Measurements from ENCODE around the gene MINDY3.
"Not testable (repeated sequence)": the region's sequence is repeated elsewhere in the genome, so short reads cannot be mapped to it uniquely, and the experiment has no call there.

Gene MINDY3

DNA sequence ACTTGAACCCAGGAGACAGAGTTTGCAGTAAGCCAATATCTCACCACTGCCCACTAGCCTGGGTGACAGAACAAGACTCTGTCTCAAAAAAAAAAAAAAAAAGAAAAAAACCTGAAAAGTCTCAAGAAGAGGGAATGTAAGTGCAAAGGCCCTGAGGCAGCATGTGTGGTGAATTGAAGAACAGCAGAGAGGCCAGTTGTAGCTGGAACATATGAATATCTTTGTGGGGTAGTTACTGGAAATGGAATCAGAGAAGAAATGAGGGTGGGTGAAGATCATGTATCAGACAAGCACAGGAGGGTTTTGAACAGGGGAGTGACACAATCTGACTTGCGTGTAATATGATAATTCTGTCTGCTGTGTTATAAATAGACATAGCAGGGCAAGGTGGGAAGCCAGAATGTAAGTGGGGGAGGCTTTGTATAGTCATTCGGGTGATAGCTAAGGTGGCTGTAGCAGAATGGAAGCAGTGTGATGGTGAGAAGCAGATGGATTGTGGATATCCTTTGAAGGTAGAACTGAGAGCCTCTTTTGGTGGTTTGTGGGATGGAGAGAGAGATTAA is 95.3 kb downstream of the MINDY3 start:
- DNase-seq = no peak

DNA sequence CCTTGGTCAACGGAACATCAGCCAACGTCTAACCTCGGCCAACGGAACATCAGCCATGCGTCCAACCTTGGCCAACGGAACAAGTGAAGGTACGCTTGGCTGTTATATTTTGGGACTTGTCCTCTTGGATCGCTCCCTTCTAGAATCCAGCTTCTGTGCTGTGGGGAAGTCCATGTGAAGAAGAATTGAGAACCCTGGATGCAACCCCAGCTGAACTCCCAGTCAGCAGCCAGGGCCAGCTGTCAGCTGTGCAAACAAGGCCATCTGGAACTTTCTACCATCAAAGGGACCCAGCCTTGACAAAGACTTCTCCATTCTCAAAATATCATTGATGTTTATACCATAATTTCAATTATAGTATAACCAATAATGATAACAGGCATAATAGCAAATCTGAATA is 97.3 kb downstream of the MINDY3 start:
- no peak for DNase-seq

DNA sequence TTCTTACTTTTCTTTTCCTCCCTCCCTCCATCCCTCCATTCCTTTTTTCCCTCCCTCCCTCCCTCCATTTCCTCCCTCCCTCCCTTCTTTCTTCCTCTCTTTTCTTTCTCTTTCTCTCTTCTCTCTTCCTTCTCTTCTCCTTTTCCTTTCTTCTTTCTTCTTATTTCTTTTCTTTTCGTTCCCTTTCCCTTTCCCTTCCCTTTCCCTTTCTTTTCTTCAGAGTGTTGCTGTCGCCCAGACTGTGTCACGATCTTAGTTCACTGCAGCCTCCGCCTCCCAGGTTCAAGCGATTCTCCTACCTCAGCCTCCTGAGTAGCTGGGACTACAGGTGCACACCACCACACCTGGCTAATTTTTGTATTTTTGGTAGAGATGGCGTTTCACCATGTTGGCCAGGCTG is 98.1 kb downstream of the MINDY3 start:
- not testable (repeated sequence) for DNase-seq

DNA sequence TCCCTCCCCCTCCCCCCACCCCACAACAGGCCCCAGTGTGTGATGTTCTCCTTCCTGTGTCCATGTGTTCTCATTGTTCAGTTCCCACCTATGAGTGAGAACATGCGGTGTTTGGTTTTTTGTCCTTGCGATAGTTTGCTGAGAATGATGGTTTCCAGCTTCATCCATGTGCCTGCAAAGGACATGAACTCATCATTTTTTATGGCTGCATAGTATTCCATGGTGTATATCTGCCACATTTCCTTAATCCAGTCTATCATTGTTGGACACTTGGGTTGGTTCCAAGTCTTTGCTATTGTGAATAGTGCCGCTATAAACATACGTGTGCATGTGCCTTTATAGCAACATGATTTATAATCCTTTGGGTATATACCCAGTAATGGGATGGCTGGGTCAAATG is 99.1 kb downstream of the MINDY3 start:
- not testable (repeated sequence) for DNase-seq

DNA sequence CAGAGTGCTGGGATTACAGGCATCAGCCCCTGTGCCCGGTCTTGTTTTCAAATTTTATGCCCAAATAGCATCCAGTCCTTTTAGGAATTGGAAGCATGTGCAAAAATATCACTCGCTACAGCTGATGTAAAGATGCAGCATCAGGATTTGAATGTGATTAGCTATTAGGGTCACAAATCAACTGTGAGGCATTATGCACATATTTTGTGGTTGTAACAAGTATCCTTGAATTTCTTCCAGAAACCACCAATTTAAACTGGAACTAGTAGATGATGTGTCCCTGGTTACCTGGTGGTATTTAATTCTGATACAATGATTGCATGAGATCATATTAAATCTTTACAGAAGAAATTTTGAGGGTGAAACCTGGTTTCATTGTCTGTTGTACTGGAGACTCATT is 99.6 kb downstream of the MINDY3 start:
- DNase-seq = no peak

DNA sequence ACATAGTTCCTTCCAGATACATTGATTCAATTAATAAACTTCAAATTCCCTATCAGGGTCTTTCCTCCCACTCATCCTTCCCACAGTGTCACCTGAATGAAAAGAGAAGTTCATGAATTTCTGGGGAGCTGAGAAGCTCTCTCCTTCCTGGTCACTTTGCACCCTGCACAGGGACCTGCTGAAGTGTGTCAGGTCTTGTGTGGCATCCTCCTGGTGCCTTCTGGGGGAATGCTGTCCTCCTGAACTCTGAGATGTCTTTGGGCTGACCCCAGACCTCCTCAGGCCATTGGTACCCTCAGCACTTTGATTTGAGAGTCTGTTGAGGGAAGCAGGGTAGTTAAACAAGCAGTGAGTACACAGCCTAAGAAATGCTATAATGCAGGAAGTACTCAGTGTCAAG is 101.0 kb downstream of the MINDY3 start:
- DNase-seq = no peak

DNA sequence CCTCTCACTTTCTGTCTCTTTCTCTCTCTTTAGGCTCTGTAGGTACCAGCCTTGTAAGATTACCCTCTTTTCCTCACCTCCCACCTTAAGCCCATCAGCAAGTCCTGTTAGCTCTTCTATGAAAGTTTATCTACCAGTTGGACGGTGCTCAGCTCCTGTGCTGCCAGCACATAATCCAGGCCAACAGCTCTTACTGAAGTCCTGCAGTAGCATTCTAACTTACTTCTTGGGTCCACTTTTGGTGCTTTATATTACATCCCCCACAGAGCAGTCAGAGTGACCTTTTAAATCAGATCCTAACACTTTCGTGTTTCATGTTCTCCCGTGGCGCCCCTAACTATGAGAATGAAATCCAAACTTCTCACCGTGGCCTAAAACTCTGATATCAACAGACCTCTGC is 101.7 kb downstream of the MINDY3 start:
- no peak for DNase-seq

DNA sequence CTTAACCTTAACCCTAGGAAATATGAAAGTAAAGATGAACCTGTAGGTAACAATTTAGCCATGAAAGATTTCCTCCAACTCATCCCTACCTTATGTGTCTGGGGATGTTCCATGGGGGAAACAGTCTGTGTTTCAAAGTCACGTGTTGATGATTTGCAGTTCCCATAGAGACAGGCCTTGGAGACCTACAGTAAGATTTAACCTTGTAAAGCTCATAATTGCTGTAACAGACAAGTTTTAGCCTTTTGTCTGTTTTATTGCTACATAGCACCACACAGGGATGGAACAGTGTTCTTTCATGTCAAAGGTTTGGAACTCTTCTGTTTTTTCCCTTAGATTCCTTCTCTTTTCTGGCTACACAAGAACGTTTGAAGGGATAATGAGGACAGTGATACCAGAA is 105.4 kb downstream of the MINDY3 start:
- DNase-seq = no peak

DNA sequence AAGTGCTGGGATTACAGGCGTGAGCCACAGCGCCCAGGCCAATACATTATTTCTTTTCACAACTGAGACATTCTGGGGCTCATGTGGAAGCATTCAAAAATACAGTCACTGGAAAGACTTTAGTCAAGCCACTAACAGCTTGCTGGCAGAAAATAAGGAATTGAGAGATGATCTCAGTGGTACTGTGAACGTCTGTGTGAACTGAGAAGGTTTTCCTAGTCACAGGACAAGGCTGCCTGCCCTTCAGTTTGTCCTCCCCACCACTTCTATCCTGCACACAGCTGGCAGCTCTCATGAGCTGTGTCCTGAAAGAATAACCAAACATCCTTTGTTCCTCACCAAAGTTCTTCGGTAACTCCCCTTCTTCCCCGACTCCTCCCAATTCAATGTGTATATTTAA is 109.3 kb downstream of the MINDY3 start:
- no peak for DNase-seq

DNA sequence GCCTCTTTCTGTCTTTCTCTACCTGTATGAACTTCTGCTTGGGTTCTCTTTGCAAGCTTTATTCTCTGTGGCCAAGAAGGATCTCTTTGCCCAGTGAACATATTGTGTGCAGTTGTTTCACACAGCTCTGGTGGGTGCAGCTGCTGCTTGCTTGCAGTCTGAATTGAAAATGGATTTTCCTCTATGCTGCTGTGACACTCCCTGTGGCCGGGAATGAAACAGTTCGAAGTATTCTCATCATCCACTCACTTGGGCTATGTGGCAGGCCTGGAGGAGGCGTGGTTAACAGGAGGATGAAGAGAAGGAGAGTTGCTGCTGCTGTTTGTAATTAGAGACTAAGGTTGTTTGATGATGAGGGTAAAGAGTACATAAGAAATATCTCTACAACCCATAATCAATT is 112.2 kb downstream of the MINDY3 start:
- no peak for DNase-seq

DNA sequence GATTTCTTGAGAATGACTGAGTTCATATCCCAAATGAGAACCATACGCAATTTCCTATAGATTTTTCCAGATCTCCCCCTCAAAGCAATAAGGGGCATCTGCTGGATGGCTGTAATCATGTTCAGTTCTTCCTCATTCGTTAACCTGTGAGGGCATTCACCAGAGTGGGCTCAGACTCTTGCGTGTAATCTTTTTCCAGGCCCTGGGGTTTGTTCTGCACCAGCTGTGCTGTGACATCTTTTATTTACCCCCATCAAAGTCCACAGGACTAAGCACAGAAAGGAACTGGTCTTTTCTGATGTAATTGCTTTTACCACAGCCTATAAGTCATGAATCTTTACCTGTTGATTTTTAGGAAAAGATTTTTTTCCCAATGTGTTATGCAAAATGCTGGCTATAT is 112.7 kb downstream of the MINDY3 start:
- DNase-seq = no peak

DNA sequence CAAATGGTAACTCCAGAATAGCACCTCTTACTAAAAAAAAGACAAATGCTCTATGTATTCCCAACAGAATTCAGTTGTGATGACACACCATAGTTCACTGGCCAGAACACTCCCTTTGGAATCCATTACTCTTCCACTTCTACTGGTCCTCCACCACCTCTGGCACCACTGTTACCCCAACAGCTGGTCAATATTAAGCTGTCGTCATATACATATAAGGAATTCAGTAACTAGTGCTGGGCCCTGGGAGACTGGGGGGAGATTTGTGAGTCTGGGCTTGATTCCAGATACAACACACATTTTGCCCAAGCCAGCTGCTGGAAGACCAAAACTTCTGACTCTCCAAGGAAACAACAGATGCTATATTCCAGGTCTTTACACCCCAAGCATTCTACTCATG is 114.6 kb downstream of the MINDY3 start:
- DNase-seq = no peak

DNA sequence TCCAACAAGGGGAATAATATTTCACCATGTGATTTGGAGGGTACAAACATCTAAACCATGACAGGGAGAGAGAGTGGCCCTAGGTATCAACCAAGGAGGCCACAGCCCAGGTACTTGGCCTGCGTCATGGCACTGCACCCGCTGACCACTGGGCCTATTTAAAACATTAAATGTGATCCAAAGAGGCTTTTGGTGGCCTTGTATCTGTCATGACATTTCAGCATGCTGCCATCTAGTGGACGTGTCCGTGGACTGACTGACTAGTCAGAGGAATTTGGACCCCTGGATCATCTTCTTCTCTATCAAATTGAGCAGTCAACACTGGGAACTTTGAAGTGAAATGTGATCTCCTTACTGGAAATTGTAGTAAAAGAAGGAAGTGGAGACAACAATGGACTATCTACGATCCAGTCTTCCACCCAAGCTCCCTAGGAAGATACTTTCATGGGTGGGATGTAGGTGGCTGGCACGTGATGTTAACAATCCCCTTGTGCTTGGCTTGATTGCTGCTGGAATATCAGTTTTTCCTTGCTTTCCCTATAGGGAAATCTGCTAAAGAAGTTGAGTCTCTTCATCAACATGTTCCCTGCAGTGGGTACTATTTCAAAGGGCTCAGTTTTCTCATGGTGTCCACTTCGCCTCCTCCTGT is 116.0 kb downstream of the MINDY3 start:
- no peak for DNase-seq

DNA sequence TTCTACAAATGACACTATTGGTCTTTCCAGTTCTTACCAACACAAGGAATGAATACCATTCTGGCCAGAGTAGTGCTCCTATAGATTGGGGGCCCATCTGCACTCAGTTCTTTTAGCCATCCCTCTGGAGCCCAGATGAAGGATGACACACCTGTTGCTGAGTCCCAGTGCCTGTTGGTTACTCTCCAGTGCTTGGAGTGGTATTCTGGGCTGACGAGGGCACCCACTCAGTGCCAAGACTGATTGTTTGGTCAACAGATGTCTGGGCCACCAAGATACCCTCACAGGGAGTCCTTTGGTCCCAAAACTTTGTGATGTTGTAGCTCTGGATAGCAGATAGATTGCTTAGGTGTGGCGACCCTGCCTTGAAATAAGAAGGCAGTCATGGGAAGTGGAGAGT is 116.9 kb downstream of the MINDY3 start:
- DNase-seq = no peak

DNA sequence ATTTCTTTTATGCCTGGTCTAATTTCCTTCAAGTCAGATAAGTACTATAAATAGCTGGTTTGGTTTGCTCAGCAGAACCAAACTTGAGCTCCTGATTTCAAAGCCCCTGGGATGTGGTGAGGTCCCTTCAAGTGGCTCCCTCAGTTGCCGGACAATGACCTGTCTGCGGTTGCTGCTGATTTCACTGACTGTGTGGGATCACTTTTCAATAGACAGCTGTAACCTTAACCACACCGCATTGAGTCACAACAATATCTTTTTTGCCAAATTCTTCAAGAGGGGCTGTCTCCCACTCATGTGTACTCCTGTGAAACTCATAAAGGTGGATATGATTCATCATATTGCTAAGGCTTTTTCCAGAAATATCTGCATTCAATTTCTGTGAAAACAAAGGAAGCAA is 117.5 kb downstream of the MINDY3 start:
- DNase-seq = no peak

DNA sequence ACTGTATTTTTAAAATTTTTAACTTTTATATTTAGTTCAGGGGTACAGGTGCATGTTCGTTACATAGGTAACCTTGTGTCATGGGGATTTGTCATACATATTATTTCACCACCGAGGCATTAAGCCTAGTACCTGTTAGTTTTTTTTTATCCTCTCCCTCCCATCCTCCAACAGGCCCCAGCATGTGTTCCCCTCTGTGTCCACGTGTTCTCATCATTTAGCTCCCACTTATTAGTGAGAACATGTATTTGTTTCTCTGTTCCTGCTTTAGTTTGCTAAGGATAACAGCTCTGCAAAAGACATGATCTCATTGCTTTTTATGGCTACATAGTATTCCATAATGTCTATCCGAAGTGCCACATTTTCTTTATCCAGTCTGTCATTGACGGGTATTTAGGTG is 118.2 kb downstream of the MINDY3 start:
- DNase-seq = no peak

DNA sequence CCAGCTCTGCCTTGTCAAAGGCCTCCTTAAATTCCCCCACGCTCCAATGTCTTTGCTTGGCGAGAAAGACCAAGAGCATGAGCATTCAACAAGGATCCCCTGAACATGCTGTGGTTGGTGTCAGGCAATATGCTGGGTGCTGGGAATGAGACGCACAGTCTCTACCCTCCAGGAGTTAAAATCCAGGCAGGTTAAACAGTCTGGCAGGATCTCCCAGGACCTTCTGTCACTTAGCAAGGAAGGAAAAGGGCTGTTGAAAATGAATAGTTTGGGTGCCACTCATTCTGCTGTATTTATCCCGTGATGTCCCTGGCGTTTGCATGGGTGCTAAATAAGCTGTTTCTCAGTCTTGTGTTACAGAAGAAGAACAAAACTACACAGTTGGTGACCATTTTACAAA is 118.7 kb downstream of the MINDY3 start:
- no peak for DNase-seq

DNA sequence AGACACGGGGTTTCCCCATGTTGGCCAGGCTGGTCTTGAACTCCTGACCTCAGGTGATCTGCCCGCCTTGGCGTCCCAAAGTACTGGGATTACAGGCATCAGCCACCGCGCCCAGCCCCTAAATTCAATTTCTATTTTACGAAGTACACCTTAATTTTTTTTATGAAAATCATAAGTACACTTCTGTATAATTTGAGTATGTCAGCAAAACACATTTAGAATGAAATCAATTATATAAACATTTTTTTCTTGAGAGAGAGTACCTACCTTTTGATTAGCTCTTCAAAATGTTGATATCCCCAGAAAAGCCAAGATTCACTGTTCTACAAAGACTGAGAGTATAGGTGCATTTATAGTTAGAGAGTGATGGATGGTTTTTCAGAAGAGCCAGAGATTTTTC is 120.0 kb downstream of the MINDY3 start:
- no peak for DNase-seq

DNA sequence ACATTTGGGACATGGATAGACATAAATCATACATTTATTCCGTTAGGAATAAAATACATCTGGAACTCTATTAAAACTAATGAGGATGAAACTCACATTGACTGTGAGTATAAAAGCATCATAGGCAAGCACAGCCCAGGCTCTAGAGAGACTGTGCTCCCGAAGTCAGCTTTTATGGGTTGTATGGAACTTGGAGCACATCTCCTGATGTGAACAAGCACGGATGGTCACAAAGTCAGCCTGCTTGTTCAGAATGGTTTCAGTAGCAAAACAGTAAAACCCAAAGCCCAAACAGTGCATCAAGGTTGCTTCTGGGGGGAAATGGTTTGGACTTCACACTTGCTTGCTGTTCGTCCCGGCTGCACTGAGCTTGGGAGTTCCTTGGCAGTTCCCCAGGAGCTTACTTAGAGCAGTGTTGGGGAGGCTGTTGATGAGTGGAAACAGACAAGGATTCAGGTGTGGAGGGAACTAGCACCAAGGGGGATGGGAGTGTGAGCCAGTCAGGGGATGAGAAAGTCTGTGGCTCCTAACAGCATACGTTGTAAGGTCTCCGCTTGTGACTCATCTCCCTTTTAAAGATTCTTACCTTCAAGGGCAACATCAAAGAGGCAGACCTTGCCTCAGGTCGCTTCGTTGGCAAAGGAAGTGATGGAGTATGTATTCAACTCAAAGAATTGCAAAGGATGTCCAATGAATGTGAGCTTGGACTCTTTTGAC is 120.9 kb downstream of the MINDY3 start:
- DNase-seq = no peak

DNA sequence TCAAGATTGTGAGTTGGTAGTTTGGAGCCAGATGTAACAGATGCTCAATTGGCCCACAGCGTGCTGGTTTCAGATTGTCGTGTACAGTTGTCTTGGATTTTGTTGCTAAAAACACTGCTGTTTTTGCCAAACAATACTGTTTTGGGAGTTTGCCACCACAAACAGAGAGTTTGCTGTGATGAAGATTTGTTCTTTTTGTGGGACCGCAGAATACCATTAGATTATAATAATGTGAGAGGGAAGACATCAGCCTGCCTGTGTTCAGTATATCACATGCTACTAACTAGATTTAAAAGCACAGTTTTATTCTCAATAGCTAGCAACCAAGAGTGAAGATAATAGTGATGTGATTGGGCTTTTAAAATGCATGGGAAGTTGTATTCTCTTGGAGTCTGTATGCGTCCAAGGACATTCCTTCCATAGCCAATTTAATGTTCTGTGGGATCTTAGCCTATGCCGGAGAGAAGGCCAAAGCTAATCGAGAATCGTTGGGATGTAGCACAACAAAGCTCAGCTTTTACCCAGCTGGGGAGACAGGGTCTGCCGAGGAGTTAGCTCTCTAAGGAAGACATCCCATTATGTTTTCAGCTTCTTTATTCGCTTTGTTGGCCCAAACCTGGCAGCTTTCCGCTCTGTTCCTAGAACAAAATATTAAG is 121.9 kb downstream of the MINDY3 start:
- no peak for DNase-seq

DNA sequence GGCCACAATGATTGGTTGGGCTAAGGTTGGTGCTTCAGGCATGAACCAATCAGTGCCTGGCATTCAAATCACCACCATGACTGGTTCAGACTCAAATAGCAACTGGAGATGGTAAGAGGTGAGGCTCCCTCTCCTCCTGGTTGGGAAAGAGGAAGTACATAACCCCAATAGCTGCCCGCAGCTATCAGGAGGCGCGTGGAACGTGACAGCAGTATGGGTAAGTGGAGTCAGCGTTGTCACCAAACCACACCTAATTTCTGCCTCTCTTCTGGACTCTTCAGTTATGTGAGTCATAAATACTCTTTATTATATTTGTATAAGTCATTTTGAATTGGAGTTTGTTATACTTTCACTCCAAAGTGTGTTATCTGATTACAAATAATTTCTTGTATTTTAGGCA is 122.7 kb downstream of the MINDY3 start:
- no peak for DNase-seq

DNA sequence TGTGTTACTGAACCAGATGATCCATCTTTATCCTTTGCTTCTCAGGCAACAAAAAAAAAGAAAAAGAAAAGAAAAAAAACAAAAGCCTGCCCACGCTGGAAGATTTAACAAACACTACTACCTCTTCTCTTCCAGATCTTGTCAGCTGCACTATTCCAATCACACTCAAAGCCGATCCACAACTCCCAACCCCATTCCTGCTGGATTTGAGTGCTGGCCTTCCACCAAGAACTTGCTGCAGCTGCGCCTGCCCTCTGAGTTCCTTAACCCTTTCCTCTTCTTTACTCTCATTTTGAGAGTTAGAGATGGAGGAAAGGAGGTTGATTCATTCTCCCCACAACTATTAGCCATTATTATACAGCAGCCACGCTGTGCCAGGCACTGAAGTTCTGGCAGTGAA is 124.5 kb downstream of the MINDY3 start:
- DNase-seq = no peak

DNA sequence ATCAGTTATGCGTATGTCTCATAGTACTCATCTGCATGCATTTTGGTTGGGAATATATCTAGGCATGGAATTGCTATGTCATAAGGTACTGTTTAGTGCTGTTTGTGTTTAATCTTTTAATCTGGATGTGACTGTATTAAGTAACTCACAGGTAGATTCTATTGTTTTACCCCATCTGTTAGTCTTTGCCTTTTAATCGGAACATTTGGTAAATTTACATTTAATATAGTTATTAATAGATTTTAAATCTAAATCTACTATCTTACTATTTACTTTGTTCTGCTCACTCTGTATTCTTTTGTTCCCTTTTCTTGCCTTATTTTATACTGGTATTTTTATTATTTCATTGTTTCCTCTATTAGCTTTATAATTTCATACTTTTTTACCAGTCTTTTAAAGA is 130.0 kb downstream of the MINDY3 start:
- no peak for DNase-seq

DNA sequence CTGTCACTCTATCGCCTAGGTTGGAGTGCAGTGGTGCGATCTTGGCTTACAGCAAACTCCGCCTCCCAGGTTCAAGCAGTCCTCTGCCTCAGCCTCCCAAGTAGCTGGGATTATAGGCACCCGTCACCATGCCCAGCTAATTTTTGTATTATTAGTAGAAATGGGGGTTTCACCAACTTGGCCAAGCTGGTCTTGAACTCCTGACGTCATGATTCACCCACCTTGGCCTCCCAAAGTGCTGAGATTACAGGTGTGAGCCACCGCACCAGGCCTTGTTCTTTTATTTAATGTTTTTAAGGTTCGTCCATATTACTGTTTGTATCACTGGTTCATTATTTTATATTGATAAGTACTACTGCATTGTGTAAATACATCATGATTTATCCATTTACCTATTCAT is 130.4 kb downstream of the MINDY3 start:
- no peak for DNase-seq
